H1 (cell line): ENCODE results near the gene FSTL4. TPM values are rescaled to one million over a fixed set of nuclear protein-coding genes. Genes with fewer than 3 reads are reported as not detected.

Source experiments
- RAD21 ChIP-seq, 2 experiments: IDR thresholded peaks in 1 of 2; conservative IDR thresholded peaks in 1 of 2; 2 replicates each; pipeline ENCODE4 v1.6.1; 2011; ENCODE audit warnings: low read depth in 2 of 2, low read length in 2 of 2, improper control_type of control experiment in 1 of 2, inconsistent platforms in 1 of 2, mild to moderate bottlenecking in 1 of 2, moderate library complexity in 1 of 2
- polyA plus RNA-seq, 7 experiments: library from polyadenylated mRNA; depleted of rRNA in 3 of 7; stranded (reverse) in 5 of 7; unstranded in 2 of 7; fragments of >200 nt in 5 of 7; fragments of 200-250 nt in 2 of 7; gene quantifications; 1 replicate in 5 of 7; 2 replicates in 1 of 7; 4 replicates in 1 of 7; pipeline versions ENCODE4 v1.2.1 to v1.2.3, GENCODE V29; 2011 to 2013; ENCODE audit warnings: missing spikeins in 2 of 7, mixed read lengths in 2 of 7
- total RNA-seq: library from RNA; stranded (reverse); fragmentation: NEBNext Ultra II Directional; extraction: Animal tissue kit (Norgen Biotek cat#: 25700); gene quantifications from 2 replicates; pipeline ENCODE4 v1.2.1, GENCODE V29; 2021
- TF ChIP-seq, protein P1 (sequence below): fragments of 300-600 bp; sonication (generic); IDR thresholded peaks from 2 replicates; pipeline ENCODE4 v1.7.1; 2012; ENCODE audit warnings: low read length, moderate library complexity, mild to moderate bottlenecking, inconsistent platforms; ENCODE audit not compliant: insufficient replicate concordance

Gene FSTL4
- total and polyA plus RNA-seq, 2 of the 8 experiments (the other 6 are each of a cell fraction or from before 2014, with no cell fraction given) = 3.1 to 4.1 TPM

DNA sequence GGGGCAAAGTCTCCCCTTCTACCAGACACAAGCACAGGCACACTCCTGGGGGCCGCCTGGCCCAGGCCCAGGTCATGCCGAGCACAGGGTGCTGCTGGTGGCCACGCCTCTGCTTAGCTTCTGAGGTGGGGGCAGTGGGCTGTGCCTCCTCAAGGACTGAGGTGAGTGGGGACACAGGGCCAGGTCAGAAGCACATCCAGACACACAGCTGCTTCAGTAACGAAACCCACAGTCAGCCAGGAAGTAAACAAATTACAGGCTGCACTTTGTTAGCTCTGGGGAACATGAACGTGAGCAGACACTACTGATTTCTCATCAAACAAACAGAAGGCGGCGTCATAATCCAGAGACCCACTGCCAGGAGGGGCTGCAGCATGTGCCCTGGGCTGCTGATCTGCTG, 368.1 kb downstream of the FSTL4 start (continued):
- no peak for TF ChIP-seq RAD21 (IDR thresholded peaks at IDR 0.05 in 1 of 2, conservative IDR thresholded peaks at IDR 0.05 in 1 of 2; ENCODE audit: low read depth in 2 of 2, low read length in 2 of 2)
- TF ChIP-seq, protein P1, sequence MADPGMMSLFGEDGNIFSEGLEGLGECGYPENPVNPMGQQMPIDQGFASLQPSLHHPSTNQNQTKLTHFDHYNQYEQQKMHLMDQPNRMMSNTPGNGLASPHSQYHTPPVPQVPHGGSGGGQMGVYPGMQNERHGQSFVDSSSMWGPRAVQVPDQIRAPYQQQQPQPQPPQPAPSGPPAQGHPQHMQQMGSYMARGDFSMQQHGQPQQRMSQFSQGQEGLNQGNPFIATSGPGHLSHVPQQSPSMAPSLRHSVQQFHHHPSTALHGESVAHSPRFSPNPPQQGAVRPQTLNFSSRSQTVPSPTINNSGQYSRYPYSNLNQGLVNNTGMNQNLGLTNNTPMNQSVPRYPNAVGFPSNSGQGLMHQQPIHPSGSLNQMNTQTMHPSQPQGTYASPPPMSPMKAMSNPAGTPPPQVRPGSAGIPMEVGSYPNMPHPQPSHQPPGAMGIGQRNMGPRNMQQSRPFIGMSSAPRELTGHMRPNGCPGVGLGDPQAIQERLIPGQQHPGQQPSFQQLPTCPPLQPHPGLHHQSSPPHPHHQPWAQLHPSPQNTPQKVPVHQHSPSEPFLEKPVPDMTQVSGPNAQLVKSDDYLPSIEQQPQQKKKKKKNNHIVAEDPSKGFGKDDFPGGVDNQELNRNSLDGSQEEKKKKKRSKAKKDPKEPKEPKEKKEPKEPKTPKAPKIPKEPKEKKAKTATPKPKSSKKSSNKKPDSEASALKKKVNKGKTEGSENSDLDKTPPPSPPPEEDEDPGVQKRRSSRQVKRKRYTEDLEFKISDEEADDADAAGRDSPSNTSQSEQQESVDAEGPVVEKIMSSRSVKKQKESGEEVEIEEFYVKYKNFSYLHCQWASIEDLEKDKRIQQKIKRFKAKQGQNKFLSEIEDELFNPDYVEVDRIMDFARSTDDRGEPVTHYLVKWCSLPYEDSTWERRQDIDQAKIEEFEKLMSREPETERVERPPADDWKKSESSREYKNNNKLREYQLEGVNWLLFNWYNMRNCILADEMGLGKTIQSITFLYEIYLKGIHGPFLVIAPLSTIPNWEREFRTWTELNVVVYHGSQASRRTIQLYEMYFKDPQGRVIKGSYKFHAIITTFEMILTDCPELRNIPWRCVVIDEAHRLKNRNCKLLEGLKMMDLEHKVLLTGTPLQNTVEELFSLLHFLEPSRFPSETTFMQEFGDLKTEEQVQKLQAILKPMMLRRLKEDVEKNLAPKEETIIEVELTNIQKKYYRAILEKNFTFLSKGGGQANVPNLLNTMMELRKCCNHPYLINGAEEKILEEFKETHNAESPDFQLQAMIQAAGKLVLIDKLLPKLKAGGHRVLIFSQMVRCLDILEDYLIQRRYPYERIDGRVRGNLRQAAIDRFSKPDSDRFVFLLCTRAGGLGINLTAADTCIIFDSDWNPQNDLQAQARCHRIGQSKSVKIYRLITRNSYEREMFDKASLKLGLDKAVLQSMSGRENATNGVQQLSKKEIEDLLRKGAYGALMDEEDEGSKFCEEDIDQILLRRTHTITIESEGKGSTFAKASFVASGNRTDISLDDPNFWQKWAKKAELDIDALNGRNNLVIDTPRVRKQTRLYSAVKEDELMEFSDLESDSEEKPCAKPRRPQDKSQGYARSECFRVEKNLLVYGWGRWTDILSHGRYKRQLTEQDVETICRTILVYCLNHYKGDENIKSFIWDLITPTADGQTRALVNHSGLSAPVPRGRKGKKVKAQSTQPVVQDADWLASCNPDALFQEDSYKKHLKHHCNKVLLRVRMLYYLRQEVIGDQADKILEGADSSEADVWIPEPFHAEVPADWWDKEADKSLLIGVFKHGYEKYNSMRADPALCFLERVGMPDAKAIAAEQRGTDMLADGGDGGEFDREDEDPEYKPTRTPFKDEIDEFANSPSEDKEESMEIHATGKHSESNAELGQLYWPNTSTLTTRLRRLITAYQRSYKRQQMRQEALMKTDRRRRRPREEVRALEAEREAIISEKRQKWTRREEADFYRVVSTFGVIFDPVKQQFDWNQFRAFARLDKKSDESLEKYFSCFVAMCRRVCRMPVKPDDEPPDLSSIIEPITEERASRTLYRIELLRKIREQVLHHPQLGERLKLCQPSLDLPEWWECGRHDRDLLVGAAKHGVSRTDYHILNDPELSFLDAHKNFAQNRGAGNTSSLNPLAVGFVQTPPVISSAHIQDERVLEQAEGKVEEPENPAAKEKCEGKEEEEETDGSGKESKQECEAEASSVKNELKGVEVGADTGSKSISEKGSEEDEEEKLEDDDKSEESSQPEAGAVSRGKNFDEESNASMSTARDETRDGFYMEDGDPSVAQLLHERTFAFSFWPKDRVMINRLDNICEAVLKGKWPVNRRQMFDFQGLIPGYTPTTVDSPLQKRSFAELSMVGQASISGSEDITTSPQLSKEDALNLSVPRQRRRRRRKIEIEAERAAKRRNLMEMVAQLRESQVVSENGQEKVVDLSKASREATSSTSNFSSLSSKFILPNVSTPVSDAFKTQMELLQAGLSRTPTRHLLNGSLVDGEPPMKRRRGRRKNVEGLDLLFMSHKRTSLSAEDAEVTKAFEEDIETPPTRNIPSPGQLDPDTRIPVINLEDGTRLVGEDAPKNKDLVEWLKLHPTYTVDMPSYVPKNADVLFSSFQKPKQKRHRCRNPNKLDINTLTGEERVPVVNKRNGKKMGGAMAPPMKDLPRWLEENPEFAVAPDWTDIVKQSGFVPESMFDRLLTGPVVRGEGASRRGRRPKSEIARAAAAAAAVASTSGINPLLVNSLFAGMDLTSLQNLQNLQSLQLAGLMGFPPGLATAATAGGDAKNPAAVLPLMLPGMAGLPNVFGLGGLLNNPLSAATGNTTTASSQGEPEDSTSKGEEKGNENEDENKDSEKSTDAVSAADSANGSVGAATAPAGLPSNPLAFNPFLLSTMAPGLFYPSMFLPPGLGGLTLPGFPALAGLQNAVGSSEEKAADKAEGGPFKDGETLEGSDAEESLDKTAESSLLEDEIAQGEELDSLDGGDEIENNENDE = no peak
